ENCODE results near the gene RPL36AL.

Gene RPL36AL

DNA sequence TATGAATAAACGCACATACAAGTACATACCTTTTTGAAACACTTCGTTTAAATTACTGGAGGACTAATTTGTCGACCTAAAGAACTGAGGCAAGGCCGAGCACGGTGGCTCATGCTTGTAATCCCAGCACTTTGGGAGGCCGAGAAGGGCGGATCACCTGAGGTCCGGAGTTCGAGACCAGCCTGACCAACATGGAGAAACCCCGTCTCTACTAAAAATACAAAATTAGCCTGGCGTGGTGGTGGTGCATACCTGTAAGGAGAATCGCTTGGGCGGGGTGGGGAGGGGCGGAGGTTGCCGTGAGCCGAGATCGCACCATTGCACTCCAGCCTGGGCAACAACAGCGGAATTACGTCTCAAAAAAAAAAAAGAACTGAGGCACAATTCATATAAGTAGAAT, 1.2 kb downstream of the RPL36AL start:
- DNase-seq: peak; percentile 40

DNA sequence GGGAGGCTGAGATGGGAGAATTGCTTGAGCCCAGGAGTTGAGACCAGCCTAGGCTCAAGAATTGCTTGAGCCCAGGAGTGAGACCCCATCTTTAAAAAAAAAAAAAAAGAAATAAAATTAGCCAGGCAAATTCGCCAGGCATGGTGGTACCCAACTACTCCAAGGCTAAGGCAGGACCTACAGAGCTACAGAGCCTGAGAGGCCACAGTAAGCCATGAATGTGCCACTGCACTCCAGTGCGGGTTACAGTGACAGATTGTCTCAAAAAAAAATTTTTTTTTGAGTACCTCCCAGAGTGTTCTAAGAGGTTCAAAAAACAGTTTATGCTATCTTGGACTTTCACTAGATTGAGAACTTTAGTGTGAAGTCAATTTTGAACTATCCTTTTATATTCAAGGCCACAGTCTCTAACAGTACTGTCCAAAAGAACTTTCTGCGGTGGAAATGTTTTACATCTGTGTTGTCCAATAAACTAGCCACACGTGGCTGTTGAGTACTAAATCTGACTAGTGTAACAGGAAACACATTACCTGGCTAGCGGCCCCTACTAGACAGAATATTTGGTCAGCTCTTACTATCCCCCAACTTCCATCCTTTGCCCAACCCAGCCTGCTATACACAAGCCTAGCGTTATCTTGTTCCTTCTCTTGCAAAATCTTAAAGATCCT, 2.4 kb downstream of the RPL36AL start:
- DNase-seq: no peak

GRCh38 chr14:49615776-49616175, 4.7 kb downstream of the RPL36AL start:
- no peak for DNase-seq

GRCh38 chr14:49614196-49614595, 6.2 kb downstream of the RPL36AL start:
- DNase-seq: no peak

- no peak for DNase-seq
Observed at GRCh38 chr14:49612671-49613070, 7.8 kb downstream of the RPL36AL start.

GRCh38 chr14:49612251-49612650, 8.2 kb downstream of the RPL36AL start:
- DNase-seq: no peak

DNA sequence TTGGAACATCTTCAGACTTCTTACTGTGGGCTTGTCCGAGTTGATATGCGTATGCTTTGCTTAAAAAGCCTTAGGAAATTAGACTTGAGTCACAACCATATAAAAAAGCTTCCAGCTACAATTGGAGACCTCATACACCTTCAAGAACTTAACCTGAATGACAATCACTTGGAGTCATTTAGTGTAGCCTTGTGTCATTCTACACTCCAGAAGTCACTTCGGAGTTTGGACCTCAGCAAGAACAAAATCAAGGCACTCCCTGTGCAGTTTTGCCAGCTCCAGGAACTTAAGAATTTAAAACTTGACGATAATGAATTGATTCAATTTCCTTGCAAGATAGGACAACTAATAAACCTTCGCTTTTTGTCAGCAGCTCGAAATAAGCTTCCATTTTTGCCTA, 12.8 kb downstream of the RPL36AL start:
- no peak for DNase-seq

- DNase-seq: peak; percentile 90
Observed at GRCh38 chr14:49598485-49599300, 21.7 kb downstream of the RPL36AL start, which contains the start of gene LRR1. Gene LRR1, plus strand, starts transcription at chr14:49598940. Its CDS starts 81 bp downstream, at chr14:49599021.

DNA sequence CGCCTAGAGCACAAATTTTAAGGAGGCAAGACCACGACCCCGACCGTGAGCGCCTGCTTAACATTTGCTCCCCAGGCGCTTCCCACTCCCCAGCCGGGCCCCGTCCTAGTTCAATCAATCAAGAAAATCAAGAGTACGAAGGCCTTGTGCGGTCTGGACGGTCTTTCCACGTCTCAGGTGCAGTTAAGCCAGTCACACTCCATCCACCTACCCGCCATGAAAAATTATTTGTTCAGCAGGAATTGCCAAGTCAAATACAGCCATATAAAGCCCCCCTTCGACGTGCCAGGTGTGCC, 22.3 kb downstream of the RPL36AL start:
- no peak for DNase-seq

GRCh38 chr14:49594347-49595091, 25.9 kb downstream of the RPL36AL start:
- DNase-seq: no peak

- DNase-seq: no peak
Observed at GRCh38 chr14:49593016-49593415, 27.4 kb downstream of the RPL36AL start.

DNA sequence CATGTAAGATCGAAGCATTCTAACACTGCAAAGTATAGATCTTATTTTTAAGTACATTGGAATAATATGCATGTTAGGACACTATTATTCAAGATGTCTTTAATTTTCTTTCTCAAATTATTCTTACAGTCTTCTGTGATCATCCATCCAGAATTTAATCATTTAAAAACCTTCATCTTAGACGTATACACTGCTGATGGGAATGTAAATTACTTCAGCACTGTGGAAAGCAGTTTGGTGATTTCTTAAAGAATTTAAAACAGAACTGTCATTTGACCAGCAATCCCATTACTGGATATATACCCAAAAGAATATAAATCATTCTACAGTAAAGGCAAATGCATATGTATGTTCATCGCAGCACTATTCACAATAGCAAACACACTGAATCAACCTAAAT, 31.0 kb downstream of the RPL36AL start:
- DNase-seq: no peak

- peak; percentile 78 for DNase-seq
Observed at GRCh38 chr14:49586673-49587460, 33.6 kb downstream of the RPL36AL start.

DNA sequence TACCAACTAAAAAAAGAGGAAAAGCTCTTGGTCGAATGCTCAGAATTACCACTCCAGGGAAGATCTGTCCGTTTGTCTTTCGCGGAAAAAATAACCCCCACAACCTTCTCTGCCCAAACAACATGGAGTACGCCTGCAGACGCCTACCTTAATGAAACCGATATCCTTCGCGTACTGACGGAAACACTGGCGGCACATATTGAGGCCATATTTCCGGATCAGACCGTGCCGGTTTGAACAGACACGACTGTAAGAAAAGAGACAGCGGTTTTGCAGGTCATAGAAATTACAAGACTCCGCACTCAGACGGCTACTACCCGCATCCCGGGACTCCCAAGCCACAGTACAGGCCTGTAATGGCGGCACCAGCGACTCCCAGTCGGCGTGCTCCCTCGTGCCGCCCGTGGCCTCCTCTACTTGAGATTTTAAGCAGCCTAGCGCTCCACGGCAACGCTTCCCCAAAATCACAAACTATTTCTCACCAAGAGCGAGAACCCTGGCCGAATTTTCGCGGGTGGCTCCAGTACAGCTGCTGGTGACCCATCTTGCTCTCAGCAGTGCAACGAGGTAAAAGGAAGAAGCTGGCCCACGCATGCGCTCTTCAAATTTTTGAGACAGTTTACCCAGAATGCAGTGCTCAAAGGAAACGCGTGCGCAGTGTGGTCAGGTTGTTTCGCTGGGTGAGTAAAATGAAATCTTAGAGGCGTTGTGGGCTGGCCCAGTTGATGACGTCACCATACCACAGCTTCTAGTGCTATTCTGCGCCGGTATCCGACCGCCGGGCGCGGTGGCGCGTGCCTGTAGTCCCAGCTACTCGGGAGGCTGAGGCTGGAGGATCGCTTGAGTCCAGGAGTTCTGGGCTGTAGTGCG, 34.4 kb downstream of the RPL36AL start, which contains the start of gene RPS29:
Gene RPS29 (minus strand): TSS at position 578 of the 870 bp plus-strand sequence. CDS start 34 bp downstream, at position 544.
- peak; percentile 99 for DNase-seq

DNA sequence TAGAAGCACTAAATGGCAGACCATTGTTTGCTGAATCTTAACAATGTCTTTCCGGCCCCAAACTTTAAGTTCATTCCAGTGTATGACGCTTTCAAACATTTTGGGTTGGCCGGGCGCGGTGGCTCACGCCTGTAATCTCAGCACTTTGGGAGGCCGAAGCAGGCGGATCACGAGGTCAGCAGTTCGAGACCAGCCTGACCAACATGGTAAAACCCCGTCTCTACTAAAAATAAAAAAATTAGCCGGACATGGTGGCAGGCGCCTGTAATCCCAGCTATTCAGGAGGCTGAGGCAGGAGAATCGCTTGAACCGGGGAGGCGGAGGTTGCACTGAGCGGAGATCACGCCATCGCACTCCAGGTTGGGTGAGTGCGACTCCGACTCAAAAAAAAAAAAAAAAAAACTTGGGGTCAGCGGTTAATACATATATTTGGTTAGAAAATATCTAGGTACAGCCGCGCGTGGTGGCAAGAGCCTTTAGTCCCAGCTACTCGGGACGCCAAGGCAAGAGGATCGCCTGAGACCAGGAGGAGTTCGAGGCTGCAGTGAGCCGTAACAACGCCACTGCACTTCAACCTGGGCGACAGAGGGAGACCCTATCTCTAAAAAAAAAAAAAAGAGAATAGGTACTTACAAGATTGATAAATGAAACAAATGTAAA, 35.3 kb downstream of the RPL36AL start:
- DNase-seq: peak; percentile 59

DNA sequence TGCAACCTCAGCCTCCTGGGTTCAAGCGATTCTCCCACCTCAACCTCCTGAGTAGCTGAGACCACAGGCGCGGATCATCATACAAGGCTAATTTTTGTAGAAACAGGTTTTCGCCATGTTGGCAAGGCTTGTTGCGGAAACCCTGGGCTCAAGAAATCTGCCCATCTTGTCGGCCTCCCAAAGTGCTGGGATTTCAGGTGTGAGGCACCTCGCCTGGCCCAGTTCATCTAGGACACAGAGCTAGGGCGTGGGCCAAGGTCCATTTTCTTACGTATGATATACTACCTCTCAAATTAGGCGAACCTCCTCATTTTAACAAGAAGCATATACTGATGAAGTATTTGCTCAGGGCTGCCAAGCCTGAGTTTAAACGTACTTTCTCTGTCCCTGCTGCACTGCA, 36.4 kb downstream of the RPL36AL start:
- DNase-seq: peak; percentile 16

DNA sequence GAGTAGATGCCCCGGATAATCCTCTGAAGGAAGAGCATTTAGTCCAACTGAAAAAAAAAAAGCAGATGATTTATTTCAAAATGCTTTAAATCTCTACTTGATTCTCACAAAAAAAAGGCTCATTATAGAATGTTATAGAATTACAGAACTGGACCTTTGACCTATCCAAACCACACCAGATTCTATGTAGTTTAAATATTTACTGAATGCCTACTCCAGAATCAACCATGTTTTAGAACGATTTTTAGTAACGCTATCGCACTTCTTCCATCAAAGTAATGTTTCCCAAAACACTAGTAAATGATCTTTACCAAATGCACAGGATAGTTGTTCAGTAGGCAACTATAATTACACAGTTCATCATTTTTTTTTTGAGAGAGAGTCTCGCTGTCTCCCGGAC, 36.8 kb downstream of the RPL36AL start:
- DNase-seq: no peak

DNA sequence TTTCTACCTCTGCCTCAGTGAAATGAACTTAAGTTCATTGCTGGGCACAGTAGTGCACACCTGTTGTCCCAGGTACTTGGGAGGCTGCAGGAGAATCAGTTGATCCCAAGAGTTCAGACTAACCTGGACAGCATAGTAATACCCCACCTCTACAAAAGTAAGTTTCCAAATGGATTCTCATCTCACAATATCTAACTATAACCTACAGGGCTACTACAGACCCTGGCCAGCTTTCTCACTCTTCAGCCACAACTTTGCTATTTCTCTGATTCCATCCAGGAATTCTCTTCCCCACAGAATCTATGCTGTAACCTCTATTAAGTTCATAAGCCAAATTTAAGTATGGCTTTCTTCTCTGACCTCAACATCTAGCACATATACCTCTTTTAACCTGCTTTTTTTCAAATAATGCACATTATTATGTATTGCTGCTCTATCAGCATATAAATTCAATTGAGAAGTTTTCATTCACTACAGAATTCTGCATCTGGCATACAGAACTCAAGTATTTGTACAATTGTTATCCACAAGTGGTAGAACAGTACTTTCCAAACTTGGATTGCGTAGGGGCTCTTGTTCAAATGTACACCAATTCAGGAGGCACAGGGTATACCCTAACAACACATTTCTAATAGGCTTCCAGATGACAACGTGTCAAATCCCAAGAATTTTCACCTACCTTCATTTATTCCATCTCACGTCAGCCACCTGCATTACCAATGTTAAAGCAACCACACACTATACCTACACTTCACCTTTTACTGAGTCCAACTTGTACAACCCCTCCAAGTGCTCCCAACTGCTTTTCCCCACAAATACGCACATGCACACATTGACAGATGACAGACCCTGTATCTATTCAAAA, 38.1 kb downstream of the RPL36AL start:
- DNase-seq: no peak

DNA sequence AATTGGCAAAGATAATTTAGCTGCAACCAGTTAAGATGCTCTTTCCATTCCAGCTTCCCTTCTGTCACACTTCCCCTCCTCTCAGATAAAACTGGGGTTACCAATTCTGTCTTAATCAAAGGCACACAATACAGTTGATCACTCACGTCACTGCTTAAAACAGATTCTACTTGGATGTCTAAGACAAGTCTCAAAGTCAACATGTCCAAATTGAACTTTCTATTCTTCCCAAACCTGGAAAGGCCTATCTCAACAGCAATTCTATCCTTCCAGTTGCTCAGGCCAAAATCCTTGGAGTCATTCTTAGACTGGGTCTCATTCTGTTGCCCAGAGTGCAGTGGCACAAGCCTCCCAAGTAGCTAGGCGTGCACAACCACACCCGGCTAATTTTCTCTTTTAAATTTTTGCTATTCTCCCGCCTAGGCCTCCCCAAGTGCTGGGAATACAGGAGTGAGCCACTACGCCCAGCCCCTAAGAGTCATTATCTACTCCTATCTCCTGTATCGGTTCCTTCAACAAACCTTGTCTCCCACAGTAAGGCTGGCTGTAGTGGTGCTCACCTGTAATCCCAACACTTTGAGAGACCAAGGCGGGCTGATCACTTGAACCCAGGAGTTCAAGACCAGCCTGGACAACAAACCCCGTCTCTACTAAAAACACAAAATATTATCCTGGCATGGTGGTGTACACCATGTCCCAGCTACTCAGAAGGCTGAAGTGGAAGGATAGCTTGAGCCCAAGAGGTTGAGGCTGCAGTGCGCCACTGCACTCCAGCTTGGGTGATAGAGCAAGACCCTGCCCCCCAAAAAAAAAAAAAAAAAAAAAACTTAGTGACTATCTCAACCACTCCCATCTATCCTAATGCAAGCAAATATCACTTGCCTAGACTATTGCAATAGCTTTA, 39.0 kb downstream of the RPL36AL start:
- peak; percentile 23 for DNase-seq
